Lower lobe of right lung (tissue), 2 donors: ENCODE results near the gene COL26A1. TPM values are rescaled to one million over a fixed set of nuclear protein-coding genes. Genes with fewer than 3 reads are reported as not detected.
"Not testable (repeated sequence)": the region's sequence is repeated elsewhere in the genome, so short reads cannot be mapped to it uniquely, and the experiment has no call there.

Experiments used
- ATAC-seq, 2 donors: fragments of 200-7000 bp; cut with Tn5 transposase; one replicate each; pipeline ENCODE4 v1.9.1; 2020 to 2022; ENCODE audit warnings: mild to moderate bottlenecking in 2 of 2, moderate library complexity in 2 of 2
- DNase-seq: peaks from one replicate; pipeline ENCODE4 v3.0.0-alpha.2; 2020
- H3K27ac ChIP-seq: fragments of 200-600 bp; one replicate; pipeline ENCODE4 v1.8.0; 2022
- H3K27me3 ChIP-seq: fragments of 200-600 bp; one replicate; pipeline ENCODE4 v1.8.0; 2022; ENCODE audit warnings: low read depth
- H3K36me3 ChIP-seq: fragments of 200-600 bp; one replicate; pipeline ENCODE4 v1.8.0; 2022; ENCODE audit warnings: mild to moderate bottlenecking
- H3K4me1 ChIP-seq: fragments of 200-600 bp; one replicate; pipeline ENCODE4 v1.8.0; 2022
- H3K4me3 ChIP-seq: fragments of 200-600 bp; one replicate; pipeline ENCODE4 v1.8.0; 2022; ENCODE audit warnings: mild to moderate bottlenecking
- H3K9me3 ChIP-seq: fragments of 200-600 bp; one replicate; pipeline ENCODE4 v1.8.0; 2022
- intact Hi-C: fragments of 100-400 bp; cut with DNase I; formaldehyde crosslinking; loops from one replicate; pipeline ENCODE4 v1.11.0; 2022
- total RNA-seq: library from RNA; stranded (reverse); fragmentation: NEBNext Ultra II Directional; extraction: Animal tissue kit (Norgen Biotek cat#: 25700); gene quantifications from one replicate; pipeline ENCODE4 v1.2.1, GENCODE V29; 2021
- TF ChIP-seq, protein P1 (sequence below): fragments of 200-600 bp; IDR thresholded peaks from one replicate; pipeline ENCODE4 v1.8.0; 2022; ENCODE audit warnings: antibody characterized with exemption, mild to moderate bottlenecking
- donor health status: DM: no; HTN: yes; CAD: no; lungs with severe emphysema.

The COL26A1 gene
- total RNA-seq, 1 donor from 2014 or later: 0.24 TPM

DNA sequence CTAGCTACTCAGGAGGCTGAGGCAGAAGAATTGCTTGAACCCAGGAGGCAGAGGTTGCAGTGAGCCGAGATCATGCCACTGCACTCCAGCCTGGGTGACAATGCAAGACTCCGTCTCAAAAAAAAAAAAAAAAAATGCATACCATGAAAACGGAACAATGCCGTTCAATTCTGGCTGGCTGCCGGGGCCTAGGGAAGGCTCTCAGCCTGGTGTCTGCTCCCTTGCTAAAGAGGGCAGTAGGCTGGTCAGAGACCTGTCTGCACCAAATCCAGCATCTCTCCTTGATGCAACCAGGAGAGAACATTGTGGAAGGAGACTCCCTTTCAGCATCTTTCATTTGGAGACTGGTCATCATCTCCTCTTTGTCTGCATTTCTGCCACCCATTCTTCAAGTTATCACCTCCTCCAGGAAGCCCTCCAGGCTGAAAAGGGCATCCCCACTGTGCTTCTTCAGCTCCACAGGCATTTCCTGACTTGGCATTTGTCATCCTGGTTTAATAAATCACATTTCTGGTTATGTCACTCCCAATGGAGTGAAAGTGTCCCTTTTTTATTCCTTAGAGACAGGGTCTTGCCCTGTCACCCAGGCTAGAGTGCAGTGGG lies 241.8 kb downstream of the COL26A1 start:
- no peak for ATAC-seq
- Histone ChIP-seq H3K4me1 (peaks cover 3% of the 10 kb centered on the region), H3K4me3 (no peak overlapping the region), H3K27me3 (peaks cover 3% of the 10 kb centered on the region), H3K9me3 (no peaks in the 10 kb centered on the region), H3K36me3 (no peaks in the 10 kb centered on the region), H3K27ac (no peak overlapping the region)
- intact Hi-C loops: no loop called here
- DNase-seq: no peak
- TF ChIP-seq, protein P1, sequence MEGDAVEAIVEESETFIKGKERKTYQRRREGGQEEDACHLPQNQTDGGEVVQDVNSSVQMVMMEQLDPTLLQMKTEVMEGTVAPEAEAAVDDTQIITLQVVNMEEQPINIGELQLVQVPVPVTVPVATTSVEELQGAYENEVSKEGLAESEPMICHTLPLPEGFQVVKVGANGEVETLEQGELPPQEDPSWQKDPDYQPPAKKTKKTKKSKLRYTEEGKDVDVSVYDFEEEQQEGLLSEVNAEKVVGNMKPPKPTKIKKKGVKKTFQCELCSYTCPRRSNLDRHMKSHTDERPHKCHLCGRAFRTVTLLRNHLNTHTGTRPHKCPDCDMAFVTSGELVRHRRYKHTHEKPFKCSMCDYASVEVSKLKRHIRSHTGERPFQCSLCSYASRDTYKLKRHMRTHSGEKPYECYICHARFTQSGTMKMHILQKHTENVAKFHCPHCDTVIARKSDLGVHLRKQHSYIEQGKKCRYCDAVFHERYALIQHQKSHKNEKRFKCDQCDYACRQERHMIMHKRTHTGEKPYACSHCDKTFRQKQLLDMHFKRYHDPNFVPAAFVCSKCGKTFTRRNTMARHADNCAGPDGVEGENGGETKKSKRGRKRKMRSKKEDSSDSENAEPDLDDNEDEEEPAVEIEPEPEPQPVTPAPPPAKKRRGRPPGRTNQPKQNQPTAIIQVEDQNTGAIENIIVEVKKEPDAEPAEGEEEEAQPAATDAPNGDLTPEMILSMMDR: no peak

DNA sequence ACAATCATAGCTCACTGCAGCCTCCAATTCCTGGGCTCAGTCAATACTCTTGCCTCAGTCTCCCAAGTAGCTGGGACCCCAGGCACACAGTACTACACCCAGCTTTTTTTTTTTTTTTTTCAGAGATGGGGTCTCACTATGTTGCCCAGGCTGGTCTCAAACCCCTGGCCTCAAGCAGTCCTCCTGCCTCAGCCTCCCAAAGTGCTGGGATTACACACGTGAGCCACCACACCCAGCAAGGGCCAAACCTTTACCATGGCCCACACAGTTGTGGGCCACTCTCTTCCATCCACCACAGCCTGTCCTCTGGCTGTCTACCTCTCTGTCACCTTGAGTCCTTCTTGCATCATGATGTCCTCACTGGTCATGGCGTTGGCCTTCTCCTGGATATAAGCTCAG lies 242.3 kb downstream of the COL26A1 start:
- H3K27ac ChIP-seq, H3K4me1 ChIP-seq, H3K9me3 ChIP-seq, H3K36me3 ChIP-seq, DNase-seq, intact Hi-C loops, H3K4me3 ChIP-seq, H3K27me3 ChIP-seq, ATAC-seq: not testable (repeated sequence)

DNA sequence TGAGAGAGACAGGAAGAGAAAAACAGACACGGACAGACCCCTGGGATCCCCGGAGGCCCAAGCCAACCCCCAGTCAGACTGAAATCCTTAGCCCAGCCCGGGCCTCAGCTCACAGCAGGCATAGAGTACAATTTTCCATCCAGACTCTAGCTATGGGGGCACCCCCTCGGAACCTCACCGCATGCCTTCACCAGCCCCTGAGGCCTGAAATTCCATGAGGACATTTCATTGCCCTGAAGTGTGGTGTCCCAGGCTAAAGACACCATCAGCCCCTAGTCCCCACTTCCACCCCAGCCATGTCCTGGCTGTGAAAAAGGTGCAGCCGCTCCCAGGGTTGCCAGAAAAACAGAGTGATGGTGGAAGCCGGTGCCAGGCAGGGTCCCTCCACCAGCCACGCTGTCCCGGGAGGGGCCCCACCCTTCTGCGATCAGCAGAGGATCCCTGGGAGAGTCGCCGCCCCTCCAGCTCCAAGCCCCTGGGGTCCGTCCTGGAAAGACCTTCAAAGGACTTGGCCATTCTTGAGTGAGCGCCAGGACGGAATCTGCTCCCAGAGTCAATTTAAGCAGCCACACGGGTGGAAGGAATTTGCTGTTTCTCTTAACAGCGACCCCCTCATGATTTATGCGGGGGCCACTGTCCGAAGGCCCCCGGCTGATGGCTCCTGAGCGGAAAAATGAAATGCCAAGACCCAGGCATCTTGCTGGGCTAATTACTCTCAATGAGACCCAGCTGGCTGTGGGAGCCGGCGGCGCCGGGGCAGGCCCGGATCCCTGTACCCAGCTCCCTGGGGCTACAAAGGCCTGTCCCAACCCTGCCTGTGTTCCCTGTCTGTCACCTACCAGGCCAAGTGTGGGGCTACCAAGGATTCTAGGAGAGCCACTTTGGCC lies 243.2 kb downstream of the COL26A1 start:
- Histone ChIP-seq H3K36me3 (no peaks in the 10 kb centered on the region), H3K9me3 (no peaks in the 10 kb centered on the region), H3K27ac (no peak overlapping the region), H3K4me3 (no peak overlapping the region), H3K4me1 (peaks cover 3% of the 10 kb centered on the region), H3K27me3 (peaks cover 3% of the 10 kb centered on the region)
- DNase-seq: no peak
- no peak for ATAC-seq
- intact Hi-C loops: no loop called here
- TF ChIP-seq, protein P1: no peak

DNA sequence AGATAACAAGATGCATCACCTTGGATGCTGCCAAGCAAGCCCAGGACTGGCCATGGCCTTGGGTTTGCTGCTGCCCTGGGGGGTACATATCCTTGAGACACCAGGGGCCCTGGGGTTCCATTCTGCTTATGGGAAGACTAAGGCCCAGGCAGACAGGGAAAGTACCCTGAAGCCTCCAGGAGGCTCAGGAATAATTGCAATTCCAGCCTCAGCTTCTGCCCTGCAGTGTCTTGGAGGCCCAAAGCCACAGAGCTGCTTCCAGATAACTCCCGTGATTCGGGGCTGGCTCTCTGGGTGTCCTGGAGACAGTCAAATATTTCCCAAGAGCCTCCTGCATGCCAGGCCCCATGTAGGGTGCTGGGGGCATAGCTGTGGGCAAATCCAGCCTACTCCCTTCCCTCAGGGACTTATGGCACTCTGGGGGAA lies 243.8 kb downstream of the COL26A1 start:
- Histone ChIP-seq H3K27ac (no peak overlapping the region), H3K9me3 (no peaks in the 10 kb centered on the region), H3K36me3 (no peaks in the 10 kb centered on the region), H3K4me1 (peaks cover 3% of the 10 kb centered on the region), H3K27me3 (peaks cover 3% of the 10 kb centered on the region), H3K4me3 (no peak overlapping the region)
- intact Hi-C loops: no loop called here
- ATAC-seq (no peak), DNase-seq (no peak)
- TF ChIP-seq, protein P1: no peak

Other genes with a start within 250 kb of the COL26A1 start
- gene SERPINE1, start 235.8 kb upstream of the COL26A1 start, total RNA-seq: 15.4 TPM
- gene AP1S1, start 208.4 kb upstream of the COL26A1 start, total RNA-seq: 28.4 TPM
- 0.15 TPM for gene VGF, start 197.3 kb upstream of the COL26A1 start, total RNA-seq
- gene NAT16, start 182.6 kb upstream of the COL26A1 start, total RNA-seq: not detected
- gene MOGAT3, start 161.8 kb upstream of the COL26A1 start, total RNA-seq: not detected
- 87.9 TPM for gene PLOD3, start 145.3 kb upstream of the COL26A1 start, total RNA-seq
- 55.4 TPM for gene ZNHIT1, start 144.7 kb upstream of the COL26A1 start, total RNA-seq
- gene CLDN15, start 125.1 kb upstream of the COL26A1 start, total RNA-seq: 11.1 TPM
- 133 TPM for gene FIS1, start 117.8 kb upstream of the COL26A1 start, total RNA-seq
- 19.4 TPM for gene IFT22, start 41.1 kb upstream of the COL26A1 start, total RNA-seq